Endothelial cell of umbilical vein (primary cell): ENCODE data around the gene RABGGTA. TPM values are rescaled to one million over a fixed set of nuclear protein-coding genes. Genes with fewer than 3 reads are reported as not detected.
A peak's percentile ranks its signal among the peaks of the same experiment; 100 is the strongest.

Experiments used
- BruUV-seq: library from RNA; stranded (reverse); fragments of 400-500 nt; replicated peaks from 2 replicates; lab custom pipeline; 2021; lab: Mats Ljungman, UMichigan
- CTCF ChIA-PET: fragments of 300-600, 350-600 bp; sonication (Branson Sonifier 250); formaldehyde crosslinking; loops from one replicate; lab custom pipeline; 2021; ENCODE audit warnings: antibody characterized with exemption, inconsistent platforms; lab: Charles Lee
- POLR2A ChIA-PET: fragments of 300-600, 350-600 bp; sonication (Branson Sonifier 250); formaldehyde crosslinking; loops from one replicate; lab custom pipeline; 2021; ENCODE audit warnings: antibody characterized with exemption, inconsistent platforms; lab: Charles Lee
- DNase-seq: peaks from one replicate; pipeline ENCODE4 v3.0.0-alpha.2; 2011; ENCODE audit warnings: low read depth, low spot score
- FAIRE-seq: peaks from 2 replicates; lab custom pipeline; 2011; peaks lifted over from hg19 to GRCh38; lab: Jason Lieb, UNC
- H2AFZ ChIP-seq: 2 replicates; pipeline ENCODE4 v1.6.0; 2012; ENCODE audit warnings: low read depth, low read length, control low read depth, inconsistent platforms
- H3K27ac ChIP-seq: 2 replicates; pipeline ENCODE4 v1.5.1; 2011; ENCODE audit warnings: low read depth, mild to moderate bottlenecking, control low read depth, low read length, moderate library complexity; ENCODE audit not compliant: insufficient read depth
- H3K27me3 ChIP-seq, 2 experiments: 2 replicates each; pipeline versions ENCODE4 v1.6.0 to v1.6.1; 2011; ENCODE audit warnings: low read length in 2 of 2, mixed read lengths in 1 of 2; ENCODE audit not compliant: control insufficient read depth in 2 of 2, insufficient read depth in 2 of 2
- H3K36me3 ChIP-seq, 2 experiments: 2 replicates in 1 of 2; 3 replicates in 1 of 2; pipeline ENCODE4 v1.5.1; 2011; ENCODE audit warnings: low read length in 2 of 2, mild to moderate bottlenecking in 1 of 2, moderate library complexity in 1 of 2; ENCODE audit not compliant: control insufficient read depth in 2 of 2, insufficient read depth in 2 of 2; ENCODE audit errors: extremely low read depth in 1 of 2
- H3K4me1 ChIP-seq: 3 replicates; pipeline ENCODE4 v1.5.1; 2011; ENCODE audit warnings: mild to moderate bottlenecking, low read length; ENCODE audit not compliant: control insufficient read depth, insufficient read depth; ENCODE audit errors: extremely low read depth
- H3K4me2 ChIP-seq: 2 replicates; pipeline ENCODE4 v1.6.1; 2011; ENCODE audit warnings: low read length, control low read depth, mixed read lengths; ENCODE audit not compliant: insufficient read depth
- H3K4me3 ChIP-seq, 3 experiments: fragments of 200-600 bp in 1 of 3; sonication (generic), shearing (Covaris generic) in 1 of 3; replicated peaks in 1 of 3; 2 replicates each; pipeline ENCODE4 v1.5.1; 2011 to 2016; ENCODE audit warnings: control low read depth in 3 of 3, low read length in 3 of 3, mild to moderate bottlenecking in 2 of 3, inconsistent platforms in 1 of 3, low read depth in 1 of 3, moderate library complexity in 1 of 3; ENCODE audit not compliant: insufficient read depth in 1 of 3
- H3K79me2 ChIP-seq: 2 replicates; pipeline ENCODE4 v1.6.0; 2012; ENCODE audit warnings: low read length, inconsistent platforms; ENCODE audit not compliant: control insufficient read depth, insufficient read depth
- H3K9ac ChIP-seq: replicated peaks from 2 replicates; pipeline ENCODE3; 2011; ENCODE audit warnings: low read length, control low read depth; ENCODE audit not compliant: insufficient read depth; ENCODE audit errors: extremely low read depth
- H3K9me1 ChIP-seq: replicated peaks from 3 replicates; pipeline ENCODE4 v1.6.0; 2011; ENCODE audit warnings: mild to moderate bottlenecking, low read length; ENCODE audit not compliant: control insufficient read depth, insufficient read depth; ENCODE audit errors: extremely low read depth
- H3K9me3 ChIP-seq: replicated peaks from 2 replicates; pipeline ENCODE4 v1.5.1; 2012; ENCODE audit warnings: low read length, inconsistent platforms; ENCODE audit not compliant: control insufficient read depth, insufficient read depth
- H4K20me1 ChIP-seq: replicated peaks from 2 replicates; pipeline ENCODE3; 2011; ENCODE audit warnings: mild to moderate bottlenecking, low read length; ENCODE audit not compliant: control insufficient read depth, insufficient read depth; ENCODE audit errors: extremely low read depth
- CTCF ChIP-seq, 2 donors: IDR thresholded peaks; 1 replicate in 1 of 2; 2 replicates in 1 of 2; pipeline ENCODE4 v1.5.1; 2011; ENCODE audit warnings: low read length in 2 of 2, mild to moderate bottlenecking in 2 of 2, moderate library complexity in 2 of 2, control low read depth in 1 of 2, inconsistent platforms in 1 of 2, low read depth in 1 of 2; ENCODE audit not compliant: insufficient read depth in 1 of 2; ENCODE audit errors: extremely low read depth in 1 of 2
- EZH2 ChIP-seq: IDR thresholded peaks from 2 replicates; pipeline ENCODE4 v1.6.1; 2012; ENCODE audit warnings: borderline replicate concordance, low read depth, mild to moderate bottlenecking, moderate library complexity, low read length, inconsistent platforms; ENCODE audit not compliant: severe bottlenecking
- FOS ChIP-seq: IDR thresholded peaks from 2 replicates; pipeline ENCODE4 v1.6.1; 2011; ENCODE audit warnings: mild to moderate bottlenecking, low read length, moderate library complexity, borderline replicate concordance; ENCODE audit not compliant: insufficient read depth
- GATA2 ChIP-seq: IDR thresholded peaks from 2 replicates; pipeline ENCODE4 v1.7.0; 2011; ENCODE audit warnings: low read depth, mild to moderate bottlenecking, moderate library complexity, mixed read lengths, low read length; ENCODE audit not compliant: insufficient read length, insufficient read depth
- JUN ChIP-seq: IDR thresholded peaks from 2 replicates; pipeline ENCODE4 v1.6.1; 2011; ENCODE audit warnings: borderline replicate concordance, low read depth; ENCODE audit not compliant: insufficient read length, insufficient read depth
- MAX ChIP-seq: IDR thresholded peaks from 2 replicates; pipeline ENCODE4 v1.6.1; 2011; ENCODE audit not compliant: insufficient read depth, insufficient read length
- MYC ChIP-seq: IDR thresholded peaks from one replicate; pipeline ENCODE4 v1.6.1; 2011; ENCODE audit warnings: mild to moderate bottlenecking, low read depth, low read length
- POLR2A ChIP-seq: IDR thresholded peaks from 2 replicates; pipeline ENCODE4 v1.6.1; 2012; ENCODE audit warnings: low read depth, mild to moderate bottlenecking, control low read depth, low read length
- POLR2AphosphoS5 ChIP-seq: IDR thresholded peaks from 2 replicates; pipeline ENCODE4 v1.6.1; 2012; ENCODE audit warnings: low read depth, mild to moderate bottlenecking, control low read depth, low read length, moderate library complexity; ENCODE audit not compliant: insufficient read depth
- dilution Hi-C: fragments of 300-500 bp; cut with MboI; formaldehyde crosslinking; loops from one replicate; pipeline ENCODE4 v1.15.0; 2019; ENCODE audit warnings: low sequenced_read_pairs; ENCODE audit not compliant: extremely low pct_ligation_motif_present
- intact Hi-C: fragments of 100-400 bp; cut with micrococcal nuclease; formaldehyde crosslinking; loops from one replicate; pipeline ENCODE4 v1.10.0; 2022
- polyA plus RNA-seq, 4 experiments: library from polyadenylated mRNA; depleted of rRNA in 3 of 4; stranded (reverse) in 3 of 4; unstranded in 1 of 4; fragments of >200 nt; gene quantifications; 2 replicates each; pipeline versions ENCODE4 v1.2.1 to v1.2.3, GENCODE V29; 2011 to 2012; ENCODE audit warnings: missing spikeins in 1 of 4
- total RNA-seq: library from RNA; stranded (reverse); gene quantifications from 2 replicates; pipeline ENCODE4 v1.2.3, GENCODE V29; 2021

Gene RABGGTA
- total and polyA plus RNA-seq, 2 donors (not counting 3 experiments of a cell fraction or from before 2014, with no cell fraction given) = 29.3 to 80.1 TPM

- H3K79me2 ChIP-seq = peaks cover 11% of the 10 kb centered on the region
- TF ChIP-seq MYC = no peak
- no peak for TF ChIP-seq MAX
- no peak for TF ChIP-seq FOS
- no peak for TF ChIP-seq CTCF (IDR thresholded peaks at IDR 0.05; ENCODE audit: extremely low read depth in 1 of 2, insufficient read depth in 1 of 2, low read depth in 1 of 2, low read length in 2 of 2)
- TF ChIP-seq POLR2A = no peak
- TF ChIP-seq GATA2 = no peak
- TF ChIP-seq POLR2AphosphoS5 = no peak
- no peak for TF ChIP-seq EZH2
- TF ChIP-seq JUN = no peak
- peak overlapping the region; percentile 79 to 85 (median 82) for H3K4me3 ChIP-seq
- H3K9me1 ChIP-seq = no peaks in the 10 kb centered on the region
- FAIRE-seq = peak; percentile 73
- no peaks in the 10 kb centered on the region for H4K20me1 ChIP-seq
- peak overlapping the region; percentile 83 for H3K4me2 ChIP-seq
- peaks cover 22% of the 10 kb centered on the region for H3K4me1 ChIP-seq
- H3K9me3 ChIP-seq = no peaks in the 10 kb centered on the region
- ChIA-PET CTCF (interaction anchor here (1.0 to 5.5 kb wide), 10 partner anchors 10 to 241 kb away, joined by 3 to 199 read pairs (median 16); partner anchors contain the start of genes CIDEB, LTB4R, LTB4R2 and MDP1), POLR2A (interaction anchor here (1.1 kb wide), 1 partner anchor 56 kb away, joined by 7 read pairs; the partner anchor contains the start of gene TINF2)
- H3K27me3 ChIP-seq = no peaks in the 10 kb centered on the region
- peak overlapping the region; percentile 84 for H3K9ac ChIP-seq
- peak overlapping the region; percentile 98 for H2AFZ ChIP-seq
- DNase-seq = peak; percentile 14
- no TSS peak for BruUV-seq
- intact Hi-C loops (loop anchor here (1.0 to 5.0 kb wide), 3 partner anchors 28 to 185 kb away; partner anchors contain the start of genes DCAF11, NRL, PSME2 and RABGGTA), dilution Hi-C loops (no loop called here)
- peaks cover 5 to 18% of the 10 kb centered on the region in 2 experiments for H3K36me3 ChIP-seq
- peak overlapping the region; percentile 74 for H3K27ac ChIP-seq
Measured at GRCh38 chr14:24298892-24299254, 27.5 kb upstream of the RABGGTA start.
